Activated CD4-positive, CD25-positive, alpha-beta regulatory T cell treated with anti-CD3 and anti-CD28 coated beads, Interleukin-2, amount 50 U/mL, for 16 hours (primary cell): Measurements from ENCODE around the gene PNPLA6.

Experiments
- DNase-seq: peaks from one replicate; pipeline ENCODE4 v3.0.0-alpha.2; 2020; ENCODE audit warnings: low read depth, low spot score

The PNPLA6 gene

GRCh38 chr19:7600721-7601120 is 65.2 kb downstream of the PNPLA6 start:
- no peak for DNase-seq

DNA sequence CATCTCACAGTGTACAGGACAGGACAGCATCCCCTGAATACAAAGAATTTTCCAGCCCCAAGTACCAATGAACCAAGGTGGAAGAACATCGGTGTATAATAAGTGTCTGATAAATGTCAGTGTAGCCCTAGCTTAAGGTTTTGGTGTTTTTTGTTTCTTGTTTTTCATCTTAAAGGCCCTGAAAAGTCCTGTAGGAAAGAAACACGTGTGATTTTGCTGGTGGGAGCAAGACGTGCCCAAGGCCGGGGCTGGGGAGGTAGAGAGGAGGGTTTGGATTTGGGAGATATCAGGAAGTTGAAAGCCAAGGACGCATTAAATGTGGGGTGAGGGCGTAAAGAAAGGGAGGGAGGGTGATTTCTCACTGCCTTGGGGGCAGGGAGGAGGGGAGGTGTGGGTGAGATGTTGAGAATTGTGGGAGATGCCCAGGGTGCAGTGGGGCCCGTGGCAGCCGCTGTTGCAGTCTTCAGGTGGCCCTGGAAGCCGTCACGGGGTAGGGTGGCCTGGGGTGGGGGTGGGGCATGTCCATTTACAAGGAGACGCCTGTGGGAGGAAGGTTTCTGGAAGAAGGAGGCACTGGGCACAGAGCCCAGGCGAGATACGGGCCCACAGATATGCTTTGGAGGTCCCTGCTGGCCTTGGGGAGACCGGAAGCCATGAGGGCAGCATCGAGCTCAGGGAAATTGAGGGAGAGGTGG is 66.9 kb downstream of the PNPLA6 start:
- DNase-seq: no peak

GRCh38 chr19:7602935-7603497 is 67.5 kb downstream of the PNPLA6 start:
- no peak for DNase-seq

DNA sequence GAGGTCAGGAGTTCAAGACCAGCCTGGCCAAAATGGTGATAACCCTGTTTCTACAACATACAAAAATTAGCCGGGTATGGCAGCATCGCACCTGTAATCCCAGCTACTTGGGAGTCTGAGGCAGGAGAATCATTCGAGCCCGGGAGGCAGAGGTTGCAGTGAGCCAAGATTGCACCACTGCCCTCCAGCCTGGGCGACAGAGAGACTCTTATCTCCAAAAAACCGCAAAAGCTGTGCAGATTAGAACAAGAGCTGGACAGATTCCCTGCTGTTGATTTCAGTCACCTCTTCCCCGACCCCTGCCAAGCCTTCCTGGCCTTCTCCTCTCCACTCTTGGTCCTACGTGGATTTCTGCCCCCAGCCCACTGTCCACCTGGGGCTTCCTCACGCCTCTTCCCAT is 68.4 kb downstream of the PNPLA6 start:
- no peak for DNase-seq

DNA sequence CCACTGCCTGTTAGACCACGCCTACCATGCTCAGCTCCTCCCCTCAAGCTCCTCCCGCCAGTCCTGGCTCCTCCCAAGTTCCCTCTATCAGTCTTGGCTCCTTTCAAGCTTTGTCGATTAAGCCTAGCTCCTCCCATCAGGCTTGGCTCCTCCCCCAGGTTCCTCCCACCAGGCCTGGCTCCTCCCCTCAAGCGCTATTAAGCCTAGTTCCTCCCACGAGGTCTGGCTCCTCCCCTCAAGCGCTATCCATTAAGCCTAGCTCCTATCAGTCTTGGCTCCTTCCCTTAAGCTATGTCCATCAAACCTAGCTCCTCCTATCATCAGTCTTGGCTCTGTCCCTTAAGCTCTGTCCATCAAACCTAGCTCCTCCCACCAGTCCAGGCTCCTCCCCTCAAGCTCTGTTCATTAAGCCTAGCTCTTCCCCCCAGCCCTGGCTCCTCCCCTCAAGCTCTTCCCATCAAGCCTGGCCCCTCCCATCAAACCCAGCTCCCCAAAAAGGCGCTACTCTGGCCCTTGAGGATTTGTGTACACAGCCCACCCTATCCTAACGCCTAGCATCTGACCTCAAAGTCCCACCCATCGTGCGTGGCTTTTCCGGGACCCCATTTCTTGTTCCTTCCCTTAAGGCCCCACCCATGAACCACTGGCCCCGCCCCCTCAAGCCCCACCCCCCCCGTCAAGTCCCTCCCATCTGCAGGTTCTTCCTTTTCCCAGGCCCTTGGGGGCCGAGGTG is 70.1 kb downstream of the PNPLA6 start:
- no peak for DNase-seq

DNA sequence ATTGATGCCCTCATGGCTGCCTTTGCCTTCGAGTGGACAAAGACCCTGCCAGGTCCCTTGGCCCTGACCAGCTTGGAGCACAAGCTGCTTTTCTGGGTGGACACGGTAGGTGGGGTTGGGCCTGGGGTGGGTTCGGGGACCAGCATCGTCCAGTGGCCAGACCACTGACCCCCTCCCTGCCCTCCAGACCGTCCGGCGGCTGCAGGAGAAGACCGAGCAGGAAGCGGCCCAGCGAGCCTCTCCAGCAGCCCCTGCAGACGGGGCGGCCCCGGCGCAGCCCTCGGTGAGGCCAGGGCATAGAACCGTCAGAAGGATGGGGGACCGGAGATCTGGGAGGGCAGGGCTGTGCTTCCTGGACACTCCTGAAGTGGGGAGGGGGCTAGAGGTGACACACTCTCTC is 70.8 kb downstream of the PNPLA6 start:
- DNase-seq: no peak

DNA sequence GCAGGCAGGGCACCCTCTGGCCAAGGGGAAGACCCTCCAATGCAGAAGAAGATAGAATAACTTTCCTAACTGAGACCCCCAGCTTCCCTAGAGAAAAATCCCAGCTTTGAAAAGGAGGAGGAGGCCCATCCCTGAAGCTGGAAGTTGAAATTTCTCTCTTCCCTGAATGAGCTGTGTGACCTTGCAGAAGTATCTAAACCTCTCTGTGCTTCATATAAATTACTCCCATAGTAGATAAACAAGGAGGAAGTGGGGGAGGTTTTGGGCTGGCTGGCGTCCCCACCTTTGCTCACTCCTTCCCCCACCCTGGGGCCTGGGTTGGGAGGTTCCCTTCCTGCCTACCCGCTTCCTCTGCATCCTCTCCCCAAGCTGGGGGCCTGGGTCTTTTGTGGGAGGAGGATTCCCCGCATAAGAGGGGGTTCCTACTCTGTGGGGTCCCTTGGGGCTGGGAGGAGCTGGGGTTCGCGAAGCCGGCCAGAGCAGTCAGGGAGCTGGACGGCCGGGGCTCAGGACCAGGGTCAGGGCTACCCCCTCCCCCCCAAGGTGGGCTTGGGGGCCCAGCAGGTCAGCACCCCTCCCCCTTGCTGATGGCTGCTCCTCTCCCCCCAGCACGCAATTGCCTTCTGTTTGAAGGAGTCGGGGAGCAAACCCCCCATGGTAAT is 71.8 kb downstream of the PNPLA6 start:
- DNase-seq: no peak

GRCh38 chr19:7607874-7608560 is 72.5 kb downstream of the PNPLA6 start:
- no peak for DNase-seq

GRCh38 chr19:7610491-7611240 is 75.1 kb downstream of the PNPLA6 start:
- no peak for DNase-seq
